ENCODE data around the gene SULT1E1.

Gene SULT1E1

DNA sequence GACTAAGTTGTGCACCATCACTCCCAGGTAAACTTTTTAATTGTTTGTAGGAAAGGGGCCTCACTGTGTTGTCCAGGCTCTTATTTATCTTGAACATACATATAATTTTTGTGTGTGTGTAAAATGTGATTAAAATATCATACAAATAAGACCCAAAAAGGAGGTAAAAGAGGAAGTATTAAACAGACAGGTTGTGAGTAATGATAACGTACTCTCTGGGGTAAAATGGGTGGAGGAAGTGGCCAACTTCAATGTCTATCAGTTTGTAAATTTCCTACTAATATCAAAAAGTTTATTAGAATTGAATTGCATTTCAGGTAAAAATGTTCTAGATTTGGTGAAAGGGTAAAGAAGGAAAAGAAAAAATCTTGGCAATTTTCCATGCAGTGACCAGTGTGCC lies 48.8 kb downstream of the SULT1E1 start:
- no peak for DNase-seq (ENCODE audit: low read depth in 1 of 2, low spot score in 1 of 2)
- Histone ChIP-seq H3K27ac (replicated peaks) (no peak overlapping the region), H3K4me3 (replicated peaks; ENCODE audit: insufficient read depth, low read length) (no peak overlapping the region), H3K27me3 (ENCODE audit: insufficient read depth, poor library complexity, severe bottlenecking) (no peaks in the 10 kb centered on the region)
- TF ChIP-seq SPI1 (IDR thresholded peaks at IDR 0.05; ENCODE audit: borderline replicate concordance, low read depth) (no peak), GABPA (IDR thresholded peaks at IDR 0.05; ENCODE audit: low read depth) (no peak), POLR2AphosphoS5 (IDR thresholded peaks at IDR 0.05; ENCODE audit: low read depth) (no peak), REST (IDR thresholded peaks at IDR 0.05; ENCODE audit: insufficient replicate concordance, low read depth) (no peak)
- TF ChIP-seq, protein P1, sequence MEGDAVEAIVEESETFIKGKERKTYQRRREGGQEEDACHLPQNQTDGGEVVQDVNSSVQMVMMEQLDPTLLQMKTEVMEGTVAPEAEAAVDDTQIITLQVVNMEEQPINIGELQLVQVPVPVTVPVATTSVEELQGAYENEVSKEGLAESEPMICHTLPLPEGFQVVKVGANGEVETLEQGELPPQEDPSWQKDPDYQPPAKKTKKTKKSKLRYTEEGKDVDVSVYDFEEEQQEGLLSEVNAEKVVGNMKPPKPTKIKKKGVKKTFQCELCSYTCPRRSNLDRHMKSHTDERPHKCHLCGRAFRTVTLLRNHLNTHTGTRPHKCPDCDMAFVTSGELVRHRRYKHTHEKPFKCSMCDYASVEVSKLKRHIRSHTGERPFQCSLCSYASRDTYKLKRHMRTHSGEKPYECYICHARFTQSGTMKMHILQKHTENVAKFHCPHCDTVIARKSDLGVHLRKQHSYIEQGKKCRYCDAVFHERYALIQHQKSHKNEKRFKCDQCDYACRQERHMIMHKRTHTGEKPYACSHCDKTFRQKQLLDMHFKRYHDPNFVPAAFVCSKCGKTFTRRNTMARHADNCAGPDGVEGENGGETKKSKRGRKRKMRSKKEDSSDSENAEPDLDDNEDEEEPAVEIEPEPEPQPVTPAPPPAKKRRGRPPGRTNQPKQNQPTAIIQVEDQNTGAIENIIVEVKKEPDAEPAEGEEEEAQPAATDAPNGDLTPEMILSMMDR (IDR thresholded peaks at IDR 0.05; ENCODE audit: insufficient read depth, low read length), result no peak

- H3K27me3 ChIP-seq (ENCODE audit: insufficient read depth, poor library complexity, severe bottlenecking), result no peaks in the 10 kb centered on the region
- H3K4me3 ChIP-seq (replicated peaks; ENCODE audit: insufficient read depth, low read length), result no peak overlapping the region
- no peak overlapping the region for H3K27ac ChIP-seq (replicated peaks)
- no peak for TF ChIP-seq POLR2AphosphoS5 (IDR thresholded peaks at IDR 0.05; ENCODE audit: low read depth)
- no peak for TF ChIP-seq GABPA (IDR thresholded peaks at IDR 0.05; ENCODE audit: low read depth)
- TF ChIP-seq, protein P1 (IDR thresholded peaks at IDR 0.05; ENCODE audit: insufficient read depth, low read length), result no peak
- TF ChIP-seq REST (IDR thresholded peaks at IDR 0.05; ENCODE audit: insufficient replicate concordance, low read depth), result no peak
- TF ChIP-seq SPI1 (IDR thresholded peaks at IDR 0.05; ENCODE audit: borderline replicate concordance, low read depth), result no peak
- no peak for DNase-seq (ENCODE audit: low read depth in 1 of 2, low spot score in 1 of 2)
Observed at GRCh38 chr4:69800599-69800998, 59.3 kb downstream of the SULT1E1 start.

GRCh38 chr4:69799337-69799736 lies 60.6 kb downstream of the SULT1E1 start:
- DNase-seq (ENCODE audit: low read depth in 1 of 2, low spot score in 1 of 2), result no peak
- Histone ChIP-seq H3K27ac (replicated peaks) (no peak overlapping the region), H3K4me3 (replicated peaks; ENCODE audit: insufficient read depth, low read length) (no peak overlapping the region), H3K27me3 (ENCODE audit: insufficient read depth, poor library complexity, severe bottlenecking) (no peaks in the 10 kb centered on the region)
- TF ChIP-seq POLR2AphosphoS5 (IDR thresholded peaks at IDR 0.05; ENCODE audit: low read depth) (no peak), REST (IDR thresholded peaks at IDR 0.05; ENCODE audit: insufficient replicate concordance, low read depth) (no peak), GABPA (IDR thresholded peaks at IDR 0.05; ENCODE audit: low read depth) (no peak), SPI1 (IDR thresholded peaks at IDR 0.05; ENCODE audit: borderline replicate concordance, low read depth) (no peak)
- TF ChIP-seq, protein P1 (IDR thresholded peaks at IDR 0.05; ENCODE audit: insufficient read depth, low read length), result no peak

Measured in HL-60 (cell line).